ENCODE results near the gene CD58.

CD58 gene

DNA sequence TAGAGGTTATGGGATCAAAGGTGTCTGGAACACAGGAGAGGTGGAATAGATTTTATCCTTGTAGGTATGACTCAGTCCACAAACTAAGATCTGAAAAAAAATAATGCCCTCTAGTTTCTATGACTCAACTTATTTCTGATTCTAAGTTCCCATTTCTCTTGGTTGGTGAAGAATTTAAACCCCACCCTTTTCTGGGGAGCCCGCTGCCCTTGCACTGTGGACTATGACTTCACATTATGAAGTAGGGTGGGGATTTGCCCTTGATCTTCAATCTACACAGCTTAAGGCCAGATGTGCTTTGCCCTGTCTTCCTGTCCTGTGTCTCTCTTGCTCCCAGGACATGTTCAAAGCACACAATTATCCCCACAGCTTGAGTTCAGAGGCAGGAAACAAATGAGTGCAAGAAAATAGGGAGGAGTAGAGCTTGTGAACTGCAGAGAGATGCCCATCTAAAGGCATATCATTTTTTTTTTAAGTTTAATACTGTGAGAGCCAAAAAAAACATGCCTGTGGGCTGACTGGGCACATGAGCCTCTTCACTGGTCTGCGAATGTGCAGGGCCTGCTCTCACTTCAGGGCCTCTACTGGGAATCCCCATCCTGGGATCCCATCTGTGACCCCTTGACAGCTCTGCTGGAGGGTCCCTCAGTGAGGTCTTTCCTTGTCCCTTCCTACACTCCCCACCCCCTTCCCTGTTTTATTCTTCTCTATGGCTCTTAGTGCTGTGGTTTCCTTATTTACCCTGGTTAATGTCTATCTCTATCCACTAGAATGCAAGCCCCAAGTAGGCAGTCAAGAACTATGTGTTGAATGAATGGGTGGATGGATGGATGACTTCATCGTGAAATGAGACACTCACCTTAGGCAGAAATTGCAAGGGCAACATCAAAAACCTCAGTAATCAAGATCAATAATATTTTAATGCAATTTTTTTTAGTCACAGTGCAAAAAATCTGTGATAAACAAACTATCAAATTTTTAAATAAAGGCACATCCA lies 61.5 kb downstream of the CD58 start:
- DNase-seq (ENCODE audit: low spot score), result peak; percentile 93

DNA sequence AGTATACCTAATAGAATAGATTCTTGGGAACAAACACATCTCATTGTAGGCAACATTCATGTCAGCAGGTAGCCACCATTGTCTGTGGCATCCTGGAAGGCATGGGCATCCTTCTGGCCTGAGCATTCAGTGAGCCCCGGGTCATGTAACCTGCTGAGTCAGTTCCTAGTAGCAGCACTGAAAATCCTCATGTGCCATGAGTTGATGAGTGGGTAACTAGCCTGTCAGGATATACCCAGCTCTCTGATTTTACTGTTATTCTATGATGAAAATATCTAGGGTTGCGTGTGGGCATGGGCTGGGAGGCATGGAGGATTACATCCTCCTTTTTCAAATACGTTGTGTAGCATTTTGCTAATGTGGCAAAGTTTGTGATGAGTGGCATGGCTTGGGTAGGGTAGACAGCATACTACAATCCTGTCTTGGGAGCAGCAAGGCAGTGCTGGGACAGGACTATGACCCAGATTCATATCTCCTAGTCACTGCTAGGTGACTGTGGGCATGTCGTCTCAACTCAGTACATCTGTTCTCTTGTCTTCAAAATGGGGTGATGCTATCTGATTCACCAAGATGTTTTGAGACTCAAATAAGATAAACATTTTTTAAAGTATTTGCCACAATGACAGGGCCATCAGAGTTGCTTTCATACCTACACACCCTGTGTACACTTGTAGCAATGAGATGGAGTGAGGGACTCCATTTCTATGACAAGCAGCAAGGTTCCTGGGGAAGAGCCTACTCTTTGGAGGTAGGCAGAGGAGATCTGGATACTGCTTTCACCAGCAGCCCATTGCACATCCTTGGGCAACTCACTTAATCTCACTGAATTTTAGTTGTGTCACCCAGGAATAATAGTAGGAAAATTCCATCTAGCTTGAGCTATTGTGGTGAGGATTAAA lies 62.5 kb downstream of the CD58 start:
- DNase-seq (ENCODE audit: low spot score), result no peak

DNA sequence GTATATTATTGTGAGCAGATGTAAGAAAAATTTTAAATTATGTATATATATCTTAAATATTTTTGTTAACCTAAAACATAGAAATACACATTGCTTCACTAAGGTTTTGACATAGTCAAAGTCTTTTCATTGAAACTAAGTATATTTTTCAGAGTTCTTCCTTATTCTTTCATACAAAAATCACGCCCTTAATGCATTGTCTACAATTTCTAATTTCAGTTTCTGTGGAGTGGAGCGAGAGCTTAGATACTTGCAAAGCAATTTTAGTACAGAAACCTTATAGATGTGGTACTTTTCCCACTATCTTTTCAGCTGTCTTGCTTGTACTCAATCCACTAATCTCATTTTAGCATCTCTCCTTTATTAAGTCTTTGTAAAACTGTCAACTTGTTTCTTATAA lies 63.2 kb downstream of the CD58 start:
- DNase-seq (ENCODE audit: low spot score), result no peak

DNA sequence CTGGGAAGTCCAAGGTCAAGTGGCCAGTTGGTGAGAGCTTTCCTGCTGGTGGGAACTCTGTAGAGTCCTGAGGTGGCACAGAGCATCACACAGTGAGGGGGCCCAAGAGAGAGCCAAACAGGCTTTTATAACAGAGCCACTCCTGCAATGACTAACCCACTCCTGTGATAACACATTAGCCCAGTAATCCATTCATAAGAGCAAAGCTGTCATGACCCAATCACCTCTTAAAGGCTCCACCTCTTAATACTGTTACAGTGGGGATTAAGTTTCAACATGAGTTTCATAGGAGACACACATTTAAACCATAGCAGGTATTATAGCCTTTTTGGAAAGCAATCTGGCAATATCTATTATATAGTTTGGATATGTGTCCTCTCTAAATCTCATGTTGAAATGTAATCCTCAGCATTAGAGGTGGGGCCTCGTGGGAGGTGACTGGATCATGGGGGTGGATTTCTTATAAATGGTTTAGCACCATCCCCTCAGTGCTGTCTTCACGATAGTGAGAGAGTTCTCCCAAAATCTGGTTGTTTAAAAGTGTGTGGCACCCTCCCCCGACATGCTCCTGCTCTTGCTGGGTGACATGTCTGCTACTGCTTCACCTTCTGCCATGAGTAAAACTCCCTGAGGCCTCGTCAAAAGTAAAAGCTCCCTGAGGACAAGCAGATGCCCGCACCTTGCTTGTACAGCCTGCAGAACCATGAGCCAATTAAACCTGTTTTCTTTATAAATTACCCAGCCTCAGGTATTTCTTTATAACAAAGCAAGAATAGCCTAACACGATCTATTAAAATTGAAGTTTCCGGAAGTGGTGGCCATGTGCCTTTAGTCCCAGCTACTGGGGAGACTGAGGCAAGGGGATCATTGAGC lies 64.5 kb downstream of the CD58 start:
- DNase-seq (ENCODE audit: low spot score), result peak; percentile 75

DNA sequence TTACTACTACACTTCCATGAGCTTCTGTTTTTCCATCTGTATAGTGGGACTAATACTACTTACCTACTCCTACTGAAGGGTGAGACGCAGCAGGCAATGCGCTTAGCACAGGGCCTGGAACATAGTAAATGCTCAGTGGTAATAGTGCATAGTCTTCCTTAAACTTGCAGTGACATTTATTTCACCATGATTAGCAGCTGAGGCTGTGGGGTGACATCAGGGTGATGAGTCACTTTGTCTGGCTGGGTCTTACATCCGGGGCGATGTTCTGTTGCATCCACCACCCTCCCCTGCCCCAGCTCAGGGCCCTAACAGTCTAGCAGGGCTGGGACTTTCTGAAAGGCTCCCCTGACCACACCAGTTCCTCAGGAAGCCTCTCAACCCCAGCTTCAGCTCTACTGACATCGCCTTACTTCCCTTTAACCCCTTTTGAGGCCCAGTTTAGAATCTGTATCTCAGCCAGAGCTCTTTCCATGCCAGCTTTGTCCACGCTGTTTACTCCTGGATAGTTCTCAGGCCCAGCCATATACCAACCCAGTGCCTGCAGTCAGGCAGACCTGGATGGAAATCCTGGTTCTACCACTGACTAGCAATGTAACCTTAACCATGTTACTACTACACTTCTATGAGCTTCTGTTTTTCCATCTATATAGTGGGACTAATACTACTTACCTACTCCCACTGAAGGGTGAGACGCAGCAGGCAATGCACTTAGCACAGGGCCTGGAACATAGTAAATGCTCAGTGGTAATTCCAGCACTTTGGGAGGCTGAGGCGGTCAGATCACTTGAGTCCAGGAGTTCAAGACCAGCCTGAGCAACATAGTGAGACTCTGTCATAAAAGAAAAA lies 66.3 kb downstream of the CD58 start:
- DNase-seq (ENCODE audit: low spot score), result peak; percentile 46

DNA sequence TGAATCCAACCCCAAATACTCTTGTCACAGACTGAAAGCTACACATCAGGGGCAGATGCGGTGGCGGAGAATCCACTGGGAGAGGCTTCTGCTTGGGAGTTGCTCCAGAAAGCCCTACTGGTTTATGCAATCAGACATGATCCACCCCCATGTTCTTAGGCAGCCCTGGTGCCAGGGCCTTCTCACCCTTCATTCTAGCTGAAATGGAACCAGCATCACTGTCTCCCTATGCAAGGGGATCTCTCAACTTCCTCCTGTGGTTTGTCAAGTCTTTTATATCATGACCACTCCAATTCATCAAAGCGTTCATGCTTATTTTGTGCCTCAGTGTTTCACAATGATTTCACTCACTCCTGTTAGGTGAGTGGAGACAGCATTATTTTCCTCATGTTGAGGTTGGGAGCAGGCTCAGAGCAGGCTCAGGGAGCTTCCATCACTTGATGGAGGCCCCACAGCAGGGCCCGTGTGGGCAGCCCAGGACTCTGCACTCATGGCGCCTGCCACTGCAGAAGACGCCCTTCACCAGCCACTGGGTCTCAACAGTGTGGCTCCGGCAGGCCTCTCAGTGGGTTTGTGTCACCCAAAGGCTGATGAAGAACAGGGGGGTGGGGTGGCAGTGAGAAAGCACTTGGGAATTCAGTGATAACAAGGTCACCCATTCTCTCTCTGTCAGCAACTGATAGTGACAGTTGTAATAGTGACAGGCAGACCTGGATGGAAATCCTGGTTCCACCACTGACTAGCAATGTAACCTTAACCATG lies 67.1 kb downstream of the CD58 start:
- DNase-seq (ENCODE audit: low spot score), result no peak

DNA sequence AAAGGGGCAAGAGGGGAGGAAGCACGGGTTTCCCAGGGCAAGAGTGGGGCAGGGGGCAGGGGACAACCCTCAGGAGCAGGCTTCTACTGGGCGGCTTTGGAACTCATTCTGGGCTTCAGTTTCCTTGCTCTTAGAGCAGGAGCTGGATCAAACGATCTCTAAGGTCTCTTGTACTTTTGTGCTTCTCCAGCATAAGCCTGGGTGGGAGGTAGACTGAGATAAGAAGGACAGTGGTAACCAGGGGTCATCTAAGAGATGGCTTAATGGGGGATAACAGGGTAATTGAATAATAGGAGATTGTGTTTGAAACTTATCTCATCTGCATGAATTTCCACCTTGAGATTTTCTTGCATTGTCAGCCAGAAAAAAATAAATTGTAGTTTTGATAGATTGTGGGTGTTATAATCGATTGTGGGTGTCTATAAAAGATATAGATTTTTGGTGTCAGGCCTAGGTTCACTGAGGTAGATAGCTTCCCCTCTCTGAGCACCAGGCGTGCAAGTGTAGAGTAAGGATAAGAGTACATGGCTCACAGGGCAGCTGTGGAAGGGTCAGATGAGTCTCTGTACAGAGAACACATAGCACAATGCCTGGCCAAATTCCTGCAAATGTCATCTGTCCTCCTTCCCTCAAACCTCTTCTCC lies 68.0 kb downstream of the CD58 start:
- DNase-seq (ENCODE audit: low spot score), result no peak

DNA sequence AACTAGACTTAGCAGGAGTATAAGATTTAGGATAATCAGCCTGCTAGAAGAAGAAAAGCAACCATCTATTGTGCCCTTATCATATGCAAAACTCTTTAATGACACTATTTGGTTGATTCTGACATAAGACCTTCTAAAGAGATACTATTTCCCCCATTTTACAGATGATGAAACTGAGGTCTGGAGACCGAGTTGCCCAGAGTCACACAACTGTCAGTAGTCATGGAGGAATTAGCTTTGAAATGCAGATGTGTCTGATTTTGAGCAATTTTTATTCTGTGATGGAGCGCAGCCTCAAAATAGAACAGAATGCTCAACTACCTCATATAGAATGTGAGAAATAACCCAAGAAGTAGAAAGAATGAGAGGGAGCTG lies 69.0 kb downstream of the CD58 start:
- DNase-seq (ENCODE audit: low spot score), result no peak

DNA sequence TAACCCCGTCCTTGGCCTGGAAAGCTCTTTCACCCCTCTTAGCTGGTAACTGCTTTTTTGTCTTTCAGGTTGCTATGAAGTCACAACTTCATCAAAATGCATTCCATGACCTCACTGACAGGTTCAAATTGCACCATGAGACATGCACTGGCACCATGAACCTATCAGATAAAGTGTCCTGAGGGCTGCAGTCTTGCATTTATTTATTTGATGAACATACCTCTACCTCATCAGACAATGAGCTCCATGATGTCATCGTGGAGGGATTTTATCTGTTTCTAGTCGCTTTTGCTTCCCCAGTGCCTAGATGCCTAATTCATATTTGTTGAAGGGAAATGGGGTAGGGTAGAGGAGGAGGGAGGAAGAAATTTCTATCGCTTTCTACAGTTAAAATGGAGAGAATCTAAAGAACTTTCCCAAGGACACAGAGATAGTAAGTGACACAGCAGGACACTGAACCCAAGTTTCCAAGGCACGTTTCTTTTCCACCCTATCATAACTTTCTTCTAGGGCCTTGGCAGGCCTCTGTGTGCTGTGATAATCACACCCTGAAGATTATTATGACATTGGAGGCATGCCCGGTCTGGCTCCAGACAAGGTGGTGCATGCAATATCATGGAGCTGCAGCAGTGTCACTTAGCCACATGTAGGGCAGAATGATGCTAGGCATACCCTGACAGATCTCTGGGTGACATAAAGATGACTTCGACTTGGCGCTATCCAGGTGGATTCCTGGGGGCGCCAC lies 69.5 kb downstream of the CD58 start:
- DNase-seq (ENCODE audit: low spot score), result no peak

GRCh38 chr1:116498789-116499628 lies 71.8 kb downstream of the CD58 start:
- peak; percentile 68 for DNase-seq (ENCODE audit: low spot score)

- no peak for DNase-seq (ENCODE audit: low spot score)
Measured at GRCh38 chr1:116497656-116498055, 73.2 kb downstream of the CD58 start.

DNA sequence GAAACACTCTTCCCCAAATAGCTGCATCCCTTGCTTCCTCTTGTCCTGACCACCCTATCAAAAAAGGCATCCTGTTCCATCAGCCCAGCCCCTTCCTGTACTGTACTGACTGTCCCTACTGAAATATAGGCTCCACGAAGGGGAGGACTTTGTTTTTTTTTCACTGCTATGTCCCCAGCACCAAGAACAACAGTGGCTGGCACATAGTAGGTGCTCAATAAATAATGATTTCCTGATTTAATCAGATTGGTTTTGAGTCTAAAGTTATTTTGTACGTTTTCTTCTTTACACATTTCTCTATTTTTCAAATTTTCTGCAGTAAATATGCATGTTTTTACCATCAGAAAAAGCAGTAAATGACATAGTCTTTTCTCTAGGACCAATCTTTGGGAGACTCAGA lies 73.9 kb downstream of the CD58 start:
- DNase-seq (ENCODE audit: low spot score), result no peak

DNA sequence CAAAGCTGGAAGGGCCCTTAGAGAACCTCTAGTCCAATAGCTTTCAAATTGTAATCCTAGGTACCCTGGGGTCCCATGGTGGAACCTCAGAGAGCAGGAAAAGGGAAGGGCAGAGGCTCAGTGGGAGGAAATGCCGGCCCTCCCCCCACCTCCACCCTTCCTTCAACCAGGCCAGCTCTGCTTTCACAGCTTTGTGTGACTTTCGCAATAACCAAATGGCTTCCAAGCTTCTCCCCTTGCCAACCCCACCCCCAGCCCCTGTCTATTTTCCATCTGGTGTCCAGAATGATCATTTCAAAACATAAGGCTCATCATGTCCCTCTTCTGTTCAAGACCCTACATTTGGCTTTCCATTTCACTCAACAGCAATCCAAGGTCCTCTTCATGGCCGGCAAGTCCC lies 74.4 kb downstream of the CD58 start:
- no peak for DNase-seq (ENCODE audit: low spot score)

DNA sequence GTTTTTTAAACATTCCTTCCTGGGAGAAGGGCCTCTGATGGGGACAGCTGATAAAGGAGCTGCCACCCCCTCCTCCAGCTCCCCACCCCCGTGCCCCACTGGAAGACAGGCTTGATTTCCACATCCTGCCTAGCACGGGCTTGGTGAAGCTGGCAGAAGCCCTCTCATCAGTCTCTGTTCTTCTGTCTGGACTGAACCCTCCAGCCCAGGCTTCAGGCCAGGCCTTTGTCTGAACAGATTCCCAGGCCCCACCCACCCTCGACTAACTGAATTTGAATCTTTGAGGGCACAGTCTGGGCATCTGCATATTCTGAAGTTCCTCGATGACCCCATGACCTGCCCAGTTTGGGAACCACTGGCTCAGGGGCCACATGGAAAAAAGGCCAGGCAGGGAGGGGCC lies 75.3 kb downstream of the CD58 start:
- no peak for DNase-seq (ENCODE audit: low spot score)

GRCh38 chr1:116494745-116495144 lies 76.1 kb downstream of the CD58 start:
- no peak for DNase-seq (ENCODE audit: low spot score)

DNA sequence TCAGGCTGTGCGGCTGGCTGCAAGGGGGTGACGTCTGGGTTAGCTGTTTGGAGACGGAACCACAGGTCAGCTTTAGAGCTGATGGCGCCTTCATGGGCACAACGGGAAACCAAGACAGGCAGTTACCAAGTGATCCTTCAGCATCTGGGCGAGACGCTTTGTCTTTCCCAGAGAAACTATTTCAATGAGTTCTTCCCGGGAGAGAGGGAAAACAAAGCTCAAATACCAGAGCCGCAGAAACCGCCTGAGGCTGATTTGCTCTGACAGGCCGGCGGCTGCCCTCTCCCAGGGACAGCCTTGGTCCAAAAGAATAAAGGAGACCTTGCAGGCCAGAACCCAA lies 76.5 kb downstream of the CD58 start:
- DNase-seq (ENCODE audit: low spot score), result no peak

DNA sequence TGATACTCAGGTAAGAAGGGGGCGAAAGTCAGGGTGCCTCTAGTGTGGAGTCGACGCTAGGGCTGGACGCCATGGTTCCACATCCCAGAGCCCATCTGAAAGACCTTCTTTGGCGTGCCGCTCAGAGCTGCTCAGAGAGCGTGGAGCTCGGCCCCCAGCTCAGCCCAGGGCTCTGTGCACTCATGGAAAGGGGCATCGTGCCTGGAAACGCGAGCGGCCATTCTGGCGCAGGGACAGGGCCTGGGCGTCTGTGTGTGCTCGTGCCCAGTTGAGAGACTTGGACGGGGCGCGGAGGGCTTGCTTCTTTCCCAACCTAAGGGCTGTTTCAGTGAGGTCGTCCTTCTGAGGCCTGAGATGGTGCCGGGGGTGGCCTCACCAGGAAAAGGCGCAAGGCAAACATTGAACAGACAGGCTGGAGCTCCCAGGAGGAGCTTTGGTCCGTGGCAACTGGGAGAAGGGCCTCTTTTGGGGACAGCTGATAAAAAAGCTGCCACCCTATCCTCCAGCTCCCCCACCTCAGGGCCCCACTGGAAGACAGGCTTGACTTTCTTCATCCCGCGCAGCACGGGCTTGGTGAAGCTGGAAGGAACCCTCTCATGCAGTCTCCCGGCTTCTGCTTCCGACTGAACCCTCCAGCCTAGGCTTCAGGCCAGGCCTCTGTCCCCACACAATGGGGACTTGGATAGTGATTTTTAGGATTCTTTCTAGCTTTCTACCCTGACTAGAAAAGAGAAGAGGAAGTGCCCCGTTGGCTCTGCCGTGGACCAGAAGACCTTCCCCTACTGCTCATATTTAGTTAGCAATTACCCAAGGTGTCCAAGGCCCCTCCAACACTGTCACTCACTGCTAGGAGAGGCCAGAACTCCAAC lies 77.1 kb downstream of the CD58 start:
- no peak for DNase-seq (ENCODE audit: low spot score)
